GM03348 (cell line): ENCODE results near the gene KHDC4.
"Not testable (repeated sequence)": the region's sequence is repeated elsewhere in the genome, so short reads cannot be mapped to it uniquely, and the experiment has no call there.

Source experiments
- DNase-seq: peaks from one replicate; pipeline ENCODE4 v3.0.0; 2012; ENCODE audit warnings: low spot score

Gene KHDC4

GRCh38 chr1:155940993-155941844 lies 7.0 kb upstream of the KHDC4 start, which contains the start of gene RXFP4:
Gene RXFP4, plus strand, starts transcription at chr1:155941638. Its CDS starts 72 bp downstream, at chr1:155941710.
- no peak for DNase-seq

- no peak for DNase-seq
Measured at GRCh38 chr1:155940482-155940992, 6.3 kb upstream of the KHDC4 start.

- DNase-seq: peak; percentile 63
Measured at GRCh38 chr1:155938220-155938627, 4.0 kb upstream of the KHDC4 start.

- no peak for DNase-seq
Measured at GRCh38 chr1:155934936-155935590, 850 bp upstream of the KHDC4 start.

GRCh38 chr1:155933591-155934096 lies 569 bp downstream of the KHDC4 start:
- DNase-seq: no peak

- no peak for DNase-seq
Measured at GRCh38 chr1:155932487-155932886, 1.7 kb downstream of the KHDC4 start.

- no peak for DNase-seq
Measured at GRCh38 chr1:155932081-155932480, 2.1 kb downstream of the KHDC4 start.

- DNase-seq: no peak
Measured at GRCh38 chr1:155931332-155932038, 2.7 kb downstream of the KHDC4 start.

GRCh38 chr1:155930725-155931124 lies 3.5 kb downstream of the KHDC4 start:
- not testable (repeated sequence) for DNase-seq

GRCh38 chr1:155929057-155929456 lies 5.2 kb downstream of the KHDC4 start:
- DNase-seq: no peak

- DNase-seq: no peak
Measured at GRCh38 chr1:155925506-155925905, 8.7 kb downstream of the KHDC4 start.

- no peak for DNase-seq
Measured at GRCh38 chr1:155920717-155921116, 13.5 kb downstream of the KHDC4 start.

GRCh38 chr1:155919801-155920200 lies 14.4 kb downstream of the KHDC4 start:
- DNase-seq: no peak

- no peak for DNase-seq
Measured at GRCh38 chr1:155918660-155919059, 15.6 kb downstream of the KHDC4 start.

- no peak for DNase-seq
Measured at GRCh38 chr1:155913969-155914757, 20.1 kb downstream of the KHDC4 start.

GRCh38 chr1:155912056-155912536 lies 22.1 kb downstream of the KHDC4 start:
- DNase-seq: no peak

GRCh38 chr1:155911156-155912055 lies 22.8 kb downstream of the KHDC4 start, which contains the start of gene RIT1:
Gene RIT1, minus strand, starts transcription at chr1:155911349. Its CDS starts 588 bp downstream, at chr1:155910761.
- peak; percentile 95 for DNase-seq

GRCh38 chr1:155910621-155911121 lies 23.5 kb downstream of the KHDC4 start:
- peak; percentile 42 for DNase-seq

GRCh38 chr1:155909894-155910293 lies 24.3 kb downstream of the KHDC4 start:
- DNase-seq: peak; percentile 39

GRCh38 chr1:155904261-155904660 lies 30.0 kb downstream of the KHDC4 start:
- DNase-seq: no peak
